Fibroblast of lung (primary cell): ENCODE results near the gene MAN2B2. TPM values are rescaled to one million over a fixed set of nuclear protein-coding genes. Genes with fewer than 3 reads are reported as not detected.
A peak's percentile ranks its signal among the peaks of the same experiment; 100 is the strongest.

Source experiments
- DNase-seq, 2 donors: peaks; one replicate each; pipeline versions ENCODE4 v3.0.0 to v3.0.0-alpha.2; 2010; ENCODE audit warnings: low read depth in 2 of 2
- H2AFZ ChIP-seq: 2 replicates; pipeline ENCODE4 v1.5.1; 2012; ENCODE audit warnings: low read length, control low read depth, inconsistent platforms
- H3K27ac ChIP-seq: 2 replicates; pipeline ENCODE4 v1.5.1; 2011; ENCODE audit warnings: low read length, control low read depth; ENCODE audit not compliant: insufficient read depth
- H3K27me3 ChIP-seq: 2 replicates; pipeline ENCODE4 v1.5.1; 2011; ENCODE audit warnings: mild to moderate bottlenecking, low read length; ENCODE audit not compliant: control insufficient read depth, insufficient read depth
- H3K36me3 ChIP-seq: 2 replicates; pipeline ENCODE4 v1.5.1; 2011; ENCODE audit warnings: low read length; ENCODE audit not compliant: control insufficient read depth, insufficient read depth
- H3K4me1 ChIP-seq: 2 replicates; pipeline ENCODE4 v1.5.1; 2011; ENCODE audit warnings: low read length; ENCODE audit not compliant: control insufficient read depth, insufficient read depth; ENCODE audit errors: extremely low read depth
- H3K4me2 ChIP-seq: 2 replicates; pipeline ENCODE4 v1.5.1; 2011; ENCODE audit warnings: low read length, control low read depth; ENCODE audit not compliant: insufficient read depth; ENCODE audit errors: extremely low read depth
- H3K4me3 ChIP-seq, 4 experiments: fragments of 200-600 bp in 1 of 4; sonication (generic) in 1 of 4; replicated peaks in 1 of 4; 2 replicates each; pipeline ENCODE4 v1.5.1; 2011 to 2016; ENCODE audit warnings: low read length in 4 of 4, low read depth in 3 of 4, mild to moderate bottlenecking in 3 of 4, control low read depth in 2 of 4, inconsistent platforms in 1 of 4, mixed read lengths in 1 of 4; ENCODE audit not compliant: insufficient read depth in 1 of 4; ENCODE audit errors: control extremely low read depth in 1 of 4
- H3K79me2 ChIP-seq: 2 replicates; pipeline ENCODE4 v1.5.1; 2012; ENCODE audit warnings: mild to moderate bottlenecking, low read length, inconsistent platforms; ENCODE audit not compliant: control insufficient read depth, insufficient read depth
- H3K9ac ChIP-seq: 2 replicates; pipeline ENCODE4 v1.5.1; 2011; ENCODE audit warnings: mild to moderate bottlenecking, low read length, control low read depth; ENCODE audit not compliant: insufficient read depth
- H3K9me3 ChIP-seq: 2 replicates; pipeline ENCODE4 v1.5.1; 2012; ENCODE audit warnings: low read depth, low read length; ENCODE audit not compliant: control insufficient read depth, insufficient read depth
- H4K20me1 ChIP-seq: 2 replicates; pipeline ENCODE4 v1.5.1; 2011; ENCODE audit warnings: low read length; ENCODE audit not compliant: control insufficient read depth, insufficient read depth; ENCODE audit errors: extremely low read depth
- CTCF ChIP-seq, 2 donors: IDR thresholded peaks in 1 of 2; conservative IDR thresholded peaks in 1 of 2; 1 replicate in 1 of 2; 2 replicates in 1 of 2; pipeline ENCODE4 v1.5.1; 2011 to 2012; ENCODE audit warnings: low read length in 2 of 2, control low read depth in 1 of 2, inconsistent platforms in 1 of 2, low read depth in 1 of 2, mild to moderate bottlenecking in 1 of 2
- EZH2 ChIP-seq: IDR thresholded peaks from 2 replicates; pipeline ENCODE4 v1.5.1; 2012; ENCODE audit warnings: low read length, control low read depth, mild to moderate bottlenecking; ENCODE audit errors: missing control alignments
- polyA plus RNA-seq, 2 donors: library from polyadenylated mRNA; depleted of rRNA in 1 of 2; stranded (reverse) in 1 of 2; unstranded in 1 of 2; fragments of >200 nt; gene quantifications; 2 replicates each; pipeline ENCODE4 v1.2.1, GENCODE V29; 2011 to 2012; ENCODE audit warnings: missing spikeins in 1 of 2
- total RNA-seq: library from RNA; depleted of rRNA; stranded (reverse); fragments of >200 nt; gene quantifications from 2 replicates; pipeline ENCODE4 v1.2.1, GENCODE V29; 2014

Gene MAN2B2
- total and polyA plus RNA-seq, 2 donors (not counting 1 experiment from before 2014, with no cell fraction given) = 19.0 to 27.2 TPM

- H3K79me2 ChIP-seq = no peaks in the 10 kb centered on the region
- peaks cover 3% of the 10 kb centered on the region for H3K9me3 ChIP-seq
- TF ChIP-seq EZH2 (no peak), CTCF (conservative IDR thresholded peaks at IDR 0.05 in 1 of 2, IDR thresholded peaks at IDR 0.05 in 1 of 2; ENCODE audit: low read depth in 1 of 2, low read length in 2 of 2) (no peak)
These were observed 32.5 kb downstream of the MAN2B2 start for GRCh38 chr4:6607368-6608055.

GRCh38 chr4:6608758-6609414, 33.9 kb downstream of the MAN2B2 start:
- Histone ChIP-seq H3K4me2 (no peak overlapping the region), H3K9me3 (peaks cover 3% of the 10 kb centered on the region), H3K36me3 (peaks cover 12% of the 10 kb centered on the region), H3K9ac (no peak overlapping the region), H3K4me3 (no peak overlapping the region), H4K20me1 (no peaks in the 10 kb centered on the region), H3K79me2 (no peaks in the 10 kb centered on the region), H3K27ac (no peak overlapping the region), H2AFZ (no peak overlapping the region), H3K27me3 (no peaks in the 10 kb centered on the region), H3K4me1 (no peaks in the 10 kb centered on the region)
- TF ChIP-seq CTCF (conservative IDR thresholded peaks at IDR 0.05 in 1 of 2, IDR thresholded peaks at IDR 0.05 in 1 of 2; ENCODE audit: low read depth in 1 of 2, low read length in 2 of 2) (peak in 1 of 2 donors; percentile 8), EZH2 (no peak)
- no peak for DNase-seq

More at GRCh38 chr4:6607368-6608055, 32.5 kb downstream of the MAN2B2 start:
- H3K4me3 ChIP-seq = no peak overlapping the region
- no peak overlapping the region for H3K27ac ChIP-seq
- no peak for DNase-seq
- no peaks in the 10 kb centered on the region for H3K4me1 ChIP-seq
- H3K36me3 ChIP-seq = peaks cover 12% of the 10 kb centered on the region
- H3K9ac ChIP-seq = no peak overlapping the region
- H3K27me3 ChIP-seq = no peaks in the 10 kb centered on the region
- no peaks in the 10 kb centered on the region for H4K20me1 ChIP-seq
- H2AFZ ChIP-seq = no peak overlapping the region
- no peak overlapping the region for H3K4me2 ChIP-seq

- H4K20me1 ChIP-seq = no peaks in the 10 kb centered on the region
- no peaks in the 10 kb centered on the region for H3K4me1 ChIP-seq
- H3K27me3 ChIP-seq = no peaks in the 10 kb centered on the region
- no peak for DNase-seq
- peaks cover 3% of the 10 kb centered on the region for H3K9me3 ChIP-seq
- peaks cover 12% of the 10 kb centered on the region for H3K36me3 ChIP-seq
- no peak overlapping the region for H3K9ac ChIP-seq
- H3K27ac ChIP-seq = no peak overlapping the region
- no peaks in the 10 kb centered on the region for H3K79me2 ChIP-seq
- no peak overlapping the region for H3K4me2 ChIP-seq
- H3K4me3 ChIP-seq = no peak overlapping the region
- no peak for TF ChIP-seq EZH2
- no peak for TF ChIP-seq CTCF (conservative IDR thresholded peaks at IDR 0.05 in 1 of 2, IDR thresholded peaks at IDR 0.05 in 1 of 2; ENCODE audit: low read depth in 1 of 2, low read length in 2 of 2)
- H2AFZ ChIP-seq = no peak overlapping the region
These were observed 34.6 kb downstream of the MAN2B2 start for GRCh38 chr4:6609415-6610079.
